ENCODE results near the gene SKIC8. TPM values are rescaled to one million over a fixed set of nuclear protein-coding genes. Genes with fewer than 3 reads are reported as not detected.

The SKIC8 gene
- total and polyA plus RNA-seq, 2 of the 13 experiments (the other 11 are each of a cell fraction or from before 2014, with no cell fraction given), result 69.5 to 70.6 TPM

- peak; percentile 41 for TF ChIP-seq PATZ1 (CRISPR knock-in tag; IDR thresholded peaks at IDR 0.05)
- TF ChIP-seq NCOA1 (CRISPR knock-in tag; IDR thresholded peaks at IDR 0.05), result no peak
- TF ChIP-seq IRF1 (CRISPR knock-in tag; IDR thresholded peaks at IDR 0.05; ENCODE audit: low read depth), result no peak
- peak; percentile 80 for TF ChIP-seq ZNF263 (CRISPR knock-in tag; IDR thresholded peaks at IDR 0.05)
- TF ChIP-seq HOXA9 (CRISPR knock-in tag; IDR thresholded peaks at IDR 0.05; ENCODE audit: borderline replicate concordance), result no peak
- 0 out of 2 replicates have a peak, but pooled peaks have one; percentile 41 for TF ChIP-seq ATF2 (CRISPR knock-in tag; IDR thresholded peaks at IDR 0.05)
- no peak for TF ChIP-seq DDIT3 (CRISPR knock-in tag; IDR thresholded peaks at IDR 0.05)
- TF ChIP-seq, protein P1, sequence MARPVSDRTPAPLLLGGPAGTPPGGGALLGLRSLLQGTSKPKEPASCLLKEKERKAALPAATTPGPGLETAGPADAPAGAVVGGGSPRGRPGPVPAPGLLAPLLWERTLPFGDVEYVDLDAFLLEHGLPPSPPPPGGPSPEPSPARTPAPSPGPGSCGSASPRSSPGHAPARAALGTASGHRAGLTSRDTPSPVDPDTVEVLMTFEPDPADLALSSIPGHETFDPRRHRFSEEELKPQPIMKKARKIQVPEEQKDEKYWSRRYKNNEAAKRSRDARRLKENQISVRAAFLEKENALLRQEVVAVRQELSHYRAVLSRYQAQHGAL (CRISPR knock-in tag; IDR thresholded peaks at IDR 0.05; ENCODE audit: not compliant biosample characterization), result no peak
- TF ChIP-seq ZNF703 (CRISPR knock-in tag; IDR thresholded peaks at IDR 0.05; ENCODE audit: borderline replicate concordance), result no peak
- TF ChIP-seq SIN3A (IDR thresholded peaks at IDR 0.05; ENCODE audit: borderline replicate concordance, low read depth, low read length), result peak; percentile 92
- TF ChIP-seq ZNF329 (CRISPR knock-in tag; IDR thresholded peaks at IDR 0.05; ENCODE audit: low read depth), result no peak
- TF ChIP-seq ZNF383 (CRISPR knock-in tag; IDR thresholded peaks at IDR 0.05; ENCODE audit: borderline replicate concordance), result no peak
- peak; percentile 93; the same call in 1 of the 2 replicates for TF ChIP-seq ZNF550 (CRISPR knock-in tag; IDR thresholded peaks at IDR 0.05; ENCODE audit: borderline replicate concordance)
- TF ChIP-seq REL (CRISPR knock-in tag; conservative IDR thresholded peaks at IDR 0.05), result no peak
- no peak; the same call in 1 of the 2 replicates for TF ChIP-seq ZNF264 (CRISPR knock-in tag; IDR thresholded peaks at IDR 0.05)
- TF ChIP-seq ZSCAN20 (CRISPR knock-in tag; IDR thresholded peaks at IDR 0.05; ENCODE audit: borderline replicate concordance), result no peak
- no peak for TF ChIP-seq HES4 (CRISPR knock-in tag; IDR thresholded peaks at IDR 0.05; ENCODE audit: borderline replicate concordance)
- no peak for TF ChIP-seq CENPT (CRISPR knock-in tag; IDR thresholded peaks at IDR 0.05; ENCODE audit: low read depth)
- no peak for TF ChIP-seq PBX2 (CRISPR knock-in tag; IDR thresholded peaks at IDR 0.05)
- TF ChIP-seq, protein P2, sequence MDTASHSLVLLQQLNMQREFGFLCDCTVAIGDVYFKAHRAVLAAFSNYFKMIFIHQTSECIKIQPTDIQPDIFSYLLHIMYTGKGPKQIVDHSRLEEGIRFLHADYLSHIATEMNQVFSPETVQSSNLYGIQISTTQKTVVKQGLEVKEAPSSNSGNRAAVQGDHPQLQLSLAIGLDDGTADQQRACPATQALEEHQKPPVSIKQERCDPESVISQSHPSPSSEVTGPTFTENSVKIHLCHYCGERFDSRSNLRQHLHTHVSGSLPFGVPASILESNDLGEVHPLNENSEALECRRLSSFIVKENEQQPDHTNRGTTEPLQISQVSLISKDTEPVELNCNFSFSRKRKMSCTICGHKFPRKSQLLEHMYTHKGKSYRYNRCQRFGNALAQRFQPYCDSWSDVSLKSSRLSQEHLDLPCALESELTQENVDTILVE (CRISPR knock-in tag; IDR thresholded peaks at IDR 0.05), result peak; percentile 85
- TF ChIP-seq KLF12 (CRISPR knock-in tag; IDR thresholded peaks at IDR 0.05; ENCODE audit: borderline replicate concordance), result no peak
These were observed at the start of gene SKIC8 (continued) for GRCh38 chr15:78299101-78299930.
